Effector memory CD4-positive, alpha-beta T cell (primary cell): ENCODE measurements around the gene MYLK.

Experiments used
- DNase-seq, 3 donors: peaks; one replicate each; pipeline ENCODE4 v3.0.0-alpha.2; 2020
- H3K27ac ChIP-seq: 2 replicates; pipeline ENCODE4 v1.7.0; 2013; ENCODE audit warnings: mild to moderate bottlenecking, low read length, moderate library complexity; ENCODE audit not compliant: insufficient read depth, poor library complexity, severe bottlenecking
- H3K27me3 ChIP-seq: replicated peaks from 2 replicates; pipeline ENCODE4 v1.7.0; 2013; ENCODE audit warnings: mild to moderate bottlenecking, low read length; ENCODE audit not compliant: insufficient read depth, control insufficient read depth, poor library complexity, severe bottlenecking
- H3K36me3 ChIP-seq: 2 replicates; pipeline ENCODE4 v1.7.0; 2013; ENCODE audit warnings: mild to moderate bottlenecking, low read length, moderate library complexity; ENCODE audit not compliant: control insufficient read depth, insufficient read depth
- H3K4me1 ChIP-seq: 2 replicates; pipeline ENCODE4 v1.7.0; 2013; ENCODE audit warnings: low read length, mild to moderate bottlenecking; ENCODE audit not compliant: control insufficient read depth, insufficient read depth, poor library complexity, severe bottlenecking
- H3K4me3 ChIP-seq: 2 replicates; pipeline ENCODE4 v1.7.0; 2013; ENCODE audit warnings: low read length, low read depth, mild to moderate bottlenecking; ENCODE audit not compliant: insufficient read depth, poor library complexity, severe bottlenecking
- H3K9me3 ChIP-seq: 2 replicates; pipeline ENCODE4 v1.7.0; 2013; ENCODE audit warnings: mild to moderate bottlenecking, low read length, moderate library complexity; ENCODE audit not compliant: control insufficient read depth

MYLK gene

GRCh38 chr3:123640311-123640710 lies 243.8 kb downstream of the MYLK start:
- DNase-seq = no peak
- H3K4me3 ChIP-seq = no peak overlapping the region
- H3K36me3 ChIP-seq = no peaks in the 10 kb centered on the region
- no peaks in the 10 kb centered on the region for H3K9me3 ChIP-seq
- no peaks in the 10 kb centered on the region for H3K4me1 ChIP-seq
- no peak overlapping the region for H3K27ac ChIP-seq
- H3K27me3 ChIP-seq = no peaks in the 10 kb centered on the region

DNA sequence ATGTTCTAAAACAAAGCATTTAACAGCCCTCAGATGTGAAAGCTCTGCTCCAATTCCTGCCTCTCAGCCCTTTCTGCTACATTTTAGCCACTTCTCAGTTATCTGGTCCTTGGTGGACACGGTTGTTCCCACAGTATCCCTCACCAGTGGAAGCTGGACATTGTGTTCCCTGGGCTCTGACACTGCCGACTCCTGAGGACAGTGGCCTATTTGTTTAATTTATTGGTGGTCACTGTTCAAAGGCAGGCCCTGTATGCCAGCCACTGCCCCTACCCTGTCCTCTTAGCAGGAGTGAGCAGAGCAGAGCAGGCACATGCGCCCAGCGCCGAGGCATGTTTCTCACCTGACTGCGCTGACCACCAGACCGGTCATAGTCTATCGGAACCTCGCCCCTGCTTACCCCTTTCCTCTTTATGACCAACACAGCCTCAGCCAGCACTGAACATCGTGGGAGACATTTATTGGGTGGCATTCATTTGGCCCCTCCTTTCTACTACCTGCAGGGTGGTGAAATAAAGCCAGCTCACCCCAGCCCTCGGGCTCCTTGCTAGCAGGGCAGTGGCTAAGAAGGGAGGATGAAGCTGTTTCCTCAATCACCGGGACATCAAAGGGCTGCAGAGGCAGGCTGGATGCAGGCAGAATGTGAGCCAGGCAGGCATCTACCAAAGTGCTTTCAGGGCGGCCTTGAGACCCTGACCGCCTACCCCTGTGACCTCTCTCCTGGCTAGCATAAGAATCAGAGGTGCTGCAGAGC lies 245.0 kb downstream of the MYLK start:
- no peak for DNase-seq
- Histone ChIP-seq H3K9me3 (no peaks in the 10 kb centered on the region), H3K4me3 (no peak overlapping the region), H3K4me1 (no peaks in the 10 kb centered on the region), H3K36me3 (no peaks in the 10 kb centered on the region), H3K27me3 (no peaks in the 10 kb centered on the region), H3K27ac (no peak overlapping the region)

- no peaks in the 10 kb centered on the region for H3K36me3 ChIP-seq
Measured at GRCh38 chr3:123637841-123638240, 246.3 kb downstream of the MYLK start.

DNA sequence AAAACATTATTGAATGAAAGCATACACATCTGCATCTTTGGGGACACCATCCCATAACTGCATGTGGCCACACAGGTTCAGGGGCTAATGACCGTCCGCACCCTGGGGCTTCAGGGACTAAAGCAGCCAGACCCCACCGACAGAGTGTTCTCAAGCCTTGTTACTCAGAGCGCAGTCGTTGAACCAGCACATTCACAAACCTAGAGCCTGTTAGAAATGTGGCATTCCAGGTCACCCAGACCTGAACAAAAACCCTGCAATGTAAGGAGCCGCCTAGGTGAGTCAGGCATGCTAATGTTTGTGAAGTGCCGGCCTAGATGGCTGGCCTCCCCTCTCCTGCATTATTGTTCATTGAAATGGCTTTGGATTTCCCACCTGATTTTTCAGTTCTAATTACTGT lies 247.0 kb downstream of the MYLK start:
- H3K4me3 ChIP-seq = no peak overlapping the region
- no peaks in the 10 kb centered on the region for H3K9me3 ChIP-seq
- H3K36me3 ChIP-seq = no peaks in the 10 kb centered on the region
- H3K27ac ChIP-seq = no peak overlapping the region
- no peaks in the 10 kb centered on the region for H3K4me1 ChIP-seq
- DNase-seq = no peak
- H3K27me3 ChIP-seq = no peaks in the 10 kb centered on the region

More at GRCh38 chr3:123637841-123638240, 246.3 kb downstream of the MYLK start:
- Histone ChIP-seq H3K4me1 (no peaks in the 10 kb centered on the region), H3K4me3 (no peak overlapping the region), H3K27ac (no peak overlapping the region), H3K27me3 (no peaks in the 10 kb centered on the region), H3K9me3 (no peaks in the 10 kb centered on the region)
- DNase-seq = no peak

DNA sequence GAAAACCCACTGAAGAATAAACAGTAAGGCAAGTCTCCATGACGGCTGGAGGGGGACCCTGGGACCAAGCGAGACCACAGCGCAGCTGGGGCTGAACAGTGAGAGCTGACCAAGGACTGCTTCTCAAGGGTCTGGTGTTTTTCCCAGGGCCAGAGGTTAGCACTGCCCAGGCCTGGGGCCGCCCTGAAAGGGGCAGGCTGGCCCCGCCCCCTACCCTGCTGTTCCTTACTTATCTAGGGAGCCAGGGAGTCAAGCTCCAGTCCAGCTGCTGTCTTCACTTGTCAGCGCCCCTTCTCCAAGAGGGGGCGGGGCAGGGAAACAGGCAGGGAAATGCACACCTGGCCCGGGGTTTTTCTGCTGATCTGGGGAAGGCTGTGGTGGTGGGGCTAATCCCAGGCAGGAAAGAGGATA lies 247.7 kb downstream of the MYLK start:
- Histone ChIP-seq H3K27ac (no peak overlapping the region), H3K27me3 (no peaks in the 10 kb centered on the region), H3K9me3 (no peaks in the 10 kb centered on the region), H3K4me3 (no peak overlapping the region), H3K4me1 (no peaks in the 10 kb centered on the region), H3K36me3 (no peaks in the 10 kb centered on the region)
- DNase-seq = no peak

DNA sequence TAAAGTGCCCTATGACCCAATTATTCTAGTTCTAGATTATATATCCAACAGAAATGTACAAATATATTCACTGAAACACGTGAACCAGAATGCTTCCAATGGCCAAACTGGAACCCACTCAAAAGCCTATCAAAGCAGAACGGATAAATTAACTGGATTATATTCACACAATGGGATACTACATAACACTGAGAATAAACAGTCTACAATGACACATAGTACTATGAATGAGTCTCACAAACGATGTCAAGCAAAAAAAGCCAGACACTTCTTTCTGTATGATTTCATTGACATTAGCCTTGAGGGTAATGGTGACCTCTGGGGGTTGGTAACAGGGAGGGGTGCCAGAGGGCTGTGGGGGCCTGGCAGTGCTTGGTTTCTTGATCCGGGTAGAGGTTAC lies 248.4 kb downstream of the MYLK start:
- DNase-seq = no peak
- Histone ChIP-seq H3K4me1 (no peaks in the 10 kb centered on the region), H3K36me3 (no peaks in the 10 kb centered on the region), H3K27me3 (no peaks in the 10 kb centered on the region), H3K9me3 (no peaks in the 10 kb centered on the region), H3K4me3 (no peak overlapping the region), H3K27ac (no peak overlapping the region)

DNA sequence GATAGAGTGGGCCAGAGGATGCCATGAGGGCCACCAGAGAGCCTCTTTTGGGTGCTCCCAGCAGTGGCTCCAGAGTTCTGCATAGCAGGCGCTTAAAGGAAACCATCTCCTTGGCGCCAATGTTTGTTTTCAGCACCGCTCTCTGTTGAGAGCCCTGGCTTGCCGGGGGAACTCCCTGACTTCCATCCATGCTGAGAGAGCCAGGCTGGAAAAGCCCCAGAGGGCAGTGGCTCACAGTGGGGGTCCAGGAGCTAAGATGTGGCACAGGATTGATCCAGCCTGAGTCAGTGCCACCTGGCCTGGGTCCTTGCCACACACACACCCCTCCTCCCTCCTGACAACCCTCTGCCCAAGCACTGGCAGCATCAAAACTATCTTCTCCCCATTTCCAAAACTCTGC lies 248.9 kb downstream of the MYLK start:
- Histone ChIP-seq H3K4me1 (no peaks in the 10 kb centered on the region), H3K36me3 (no peaks in the 10 kb centered on the region), H3K9me3 (no peaks in the 10 kb centered on the region), H3K4me3 (no peak overlapping the region), H3K27me3 (no peaks in the 10 kb centered on the region), H3K27ac (no peak overlapping the region)
- no peak for DNase-seq

- no peak overlapping the region for H3K4me3 ChIP-seq
- H3K36me3 ChIP-seq = no peaks in the 10 kb centered on the region
- H3K27me3 ChIP-seq = no peaks in the 10 kb centered on the region
- no peaks in the 10 kb centered on the region for H3K9me3 ChIP-seq
- no peak for DNase-seq
- no peak overlapping the region for H3K27ac ChIP-seq
- no peaks in the 10 kb centered on the region for H3K4me1 ChIP-seq
Measured at GRCh38 chr3:123634149-123635051, 249.7 kb downstream of the MYLK start.

DNA sequence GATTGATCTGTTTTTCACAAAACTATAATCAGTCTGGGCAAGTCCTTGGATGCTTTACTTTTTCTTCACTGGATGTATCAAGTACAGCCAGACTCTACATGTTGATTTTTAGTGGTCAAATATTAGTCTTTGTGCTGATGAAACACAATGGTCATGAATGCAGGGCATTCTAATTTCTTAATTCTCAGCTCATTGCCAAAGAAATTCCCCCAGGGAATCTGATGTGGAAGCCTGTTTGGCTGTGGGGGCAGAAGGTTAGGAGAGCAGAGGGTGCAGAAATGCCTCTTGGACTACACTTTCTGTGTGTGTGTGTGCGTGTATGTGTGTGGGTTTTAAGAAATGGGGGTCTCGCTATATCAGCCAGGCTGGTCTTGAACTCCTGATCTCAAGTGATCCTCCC lies 250.6 kb downstream of the MYLK start:
- H3K27ac ChIP-seq = no peak overlapping the region
- no peaks in the 10 kb centered on the region for H3K27me3 ChIP-seq
- H3K36me3 ChIP-seq = no peaks in the 10 kb centered on the region
- no peaks in the 10 kb centered on the region for H3K4me1 ChIP-seq
- DNase-seq = no peak
- no peak overlapping the region for H3K4me3 ChIP-seq
- no peaks in the 10 kb centered on the region for H3K9me3 ChIP-seq

DNA sequence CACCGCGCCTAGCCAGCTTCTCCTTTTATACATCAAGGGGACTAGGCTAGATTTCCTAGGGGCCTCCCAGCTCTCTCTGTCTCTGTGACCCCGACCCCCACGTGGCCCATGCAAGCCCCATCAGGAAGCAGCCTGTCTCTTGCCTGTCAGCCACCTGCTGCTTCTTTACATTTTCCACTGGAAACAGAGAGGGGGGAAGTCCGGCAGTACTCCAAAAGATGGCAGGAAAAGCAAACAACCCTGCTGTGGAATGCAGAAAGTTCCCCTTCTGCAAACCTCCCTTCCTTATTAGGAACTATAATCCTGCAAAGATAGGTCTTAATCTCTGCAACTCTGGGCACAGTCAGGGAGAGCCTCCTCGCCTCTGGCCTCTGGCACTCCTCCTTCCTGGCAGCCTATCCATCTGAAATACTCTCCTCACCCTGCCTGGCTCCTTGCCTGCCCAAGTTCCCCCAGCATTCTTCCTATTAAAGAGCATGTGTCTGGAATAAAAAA lies 251.9 kb downstream of the MYLK start:
- H3K27ac ChIP-seq = no peak overlapping the region
- DNase-seq = no peak
- H3K36me3 ChIP-seq = no peaks in the 10 kb centered on the region
- H3K27me3 ChIP-seq = no peaks in the 10 kb centered on the region
- H3K4me1 ChIP-seq = no peaks in the 10 kb centered on the region
- no peaks in the 10 kb centered on the region for H3K9me3 ChIP-seq
- H3K4me3 ChIP-seq = no peak overlapping the region
